GM21515 (cell line): Measurements from ENCODE around the gene SLC35F4.
"Not testable (repeated sequence)": the region's sequence is repeated elsewhere in the genome, so short reads cannot be mapped to it uniquely, and the experiment has no call there.

Source experiments
- ATAC-seq: cut with Tn5 transposase; IDR thresholded peaks from one replicate; pipeline ENCODE4 v1.9.1; 2021; ENCODE audit not compliant: unreplicated experiment

Gene SLC35F4

DNA sequence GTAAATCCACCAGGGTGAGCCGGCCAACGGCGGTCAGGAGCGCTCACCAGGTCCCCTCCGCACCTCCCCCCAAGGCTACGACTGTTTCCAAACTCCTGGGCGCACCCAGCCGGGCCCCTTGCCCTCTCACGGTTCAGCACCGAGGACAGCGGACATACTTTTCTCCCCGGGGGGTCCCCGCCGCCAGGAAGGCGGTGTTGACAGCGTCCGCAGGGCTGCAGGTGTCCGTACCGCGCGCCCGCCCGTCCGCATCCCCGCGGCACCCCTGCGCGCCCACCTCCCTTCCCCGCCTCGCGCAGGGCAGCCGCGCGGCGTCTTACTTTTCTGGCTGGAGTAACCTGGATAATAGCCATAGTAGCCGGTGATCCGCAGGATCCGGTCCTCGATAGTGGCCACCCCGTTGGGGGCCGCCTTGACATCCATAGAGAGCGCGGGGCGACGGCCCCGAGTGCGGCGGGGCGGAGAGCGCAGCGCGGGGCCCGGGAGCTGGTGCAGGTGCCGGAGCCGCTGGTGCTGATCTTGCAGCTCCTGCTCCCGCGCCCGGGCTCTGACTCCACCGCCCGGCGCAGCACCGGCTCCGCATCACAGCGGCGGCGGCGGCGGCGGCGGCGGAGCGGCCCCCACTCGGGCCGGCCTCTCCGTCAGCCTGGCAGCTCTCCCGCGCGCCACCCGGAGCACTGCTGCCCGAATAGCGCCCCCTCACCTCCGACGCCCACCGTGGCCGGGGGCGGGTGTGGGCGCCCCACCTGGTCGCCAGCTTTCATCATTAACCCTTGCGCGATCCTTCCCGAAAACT is at the start of gene SLC35F4:
SLC35F4 (minus strand) TSS at position 690 of the 796 bp plus-strand sequence.
- no peak for ATAC-seq

DNA sequence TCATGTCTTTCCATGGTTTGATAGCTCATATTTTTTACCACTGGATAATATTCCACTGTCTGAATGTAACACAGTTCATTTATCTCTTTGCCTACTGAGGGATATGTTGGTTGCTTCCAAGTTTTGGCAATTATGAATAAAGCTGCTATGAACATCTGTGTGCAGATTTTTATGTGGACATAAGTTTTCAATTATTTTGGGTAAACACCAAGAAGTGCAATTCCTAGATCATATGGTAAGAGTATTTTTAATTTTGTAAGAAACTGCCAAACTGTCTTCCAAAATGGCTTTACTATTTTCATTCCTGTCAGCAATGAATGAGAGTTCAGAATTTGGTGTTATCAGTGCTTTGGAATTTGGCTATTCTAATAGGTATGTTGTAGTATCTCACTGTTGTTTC is 43.7 kb upstream of the SLC35F4 start:
- no peak for ATAC-seq

DNA sequence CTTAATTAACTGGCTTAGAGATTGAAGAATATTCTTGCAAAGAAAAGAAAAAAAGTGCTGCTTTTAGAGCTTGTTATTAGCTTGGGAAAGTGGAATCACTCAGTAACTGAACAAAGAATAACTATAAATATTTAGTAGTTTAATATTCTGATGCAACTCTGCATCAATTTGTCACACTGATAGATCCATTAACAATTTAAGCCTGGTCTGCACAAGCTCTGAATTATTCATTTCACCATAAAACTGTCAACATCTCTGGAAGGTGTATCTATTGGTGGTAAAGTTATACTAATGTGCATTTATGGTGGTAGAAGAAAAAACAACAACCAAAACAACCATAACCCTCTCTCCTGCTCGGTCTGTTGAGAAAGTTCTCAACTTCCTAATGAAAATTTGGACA is 38.1 kb upstream of the SLC35F4 start:
- ATAC-seq: no peak

DNA sequence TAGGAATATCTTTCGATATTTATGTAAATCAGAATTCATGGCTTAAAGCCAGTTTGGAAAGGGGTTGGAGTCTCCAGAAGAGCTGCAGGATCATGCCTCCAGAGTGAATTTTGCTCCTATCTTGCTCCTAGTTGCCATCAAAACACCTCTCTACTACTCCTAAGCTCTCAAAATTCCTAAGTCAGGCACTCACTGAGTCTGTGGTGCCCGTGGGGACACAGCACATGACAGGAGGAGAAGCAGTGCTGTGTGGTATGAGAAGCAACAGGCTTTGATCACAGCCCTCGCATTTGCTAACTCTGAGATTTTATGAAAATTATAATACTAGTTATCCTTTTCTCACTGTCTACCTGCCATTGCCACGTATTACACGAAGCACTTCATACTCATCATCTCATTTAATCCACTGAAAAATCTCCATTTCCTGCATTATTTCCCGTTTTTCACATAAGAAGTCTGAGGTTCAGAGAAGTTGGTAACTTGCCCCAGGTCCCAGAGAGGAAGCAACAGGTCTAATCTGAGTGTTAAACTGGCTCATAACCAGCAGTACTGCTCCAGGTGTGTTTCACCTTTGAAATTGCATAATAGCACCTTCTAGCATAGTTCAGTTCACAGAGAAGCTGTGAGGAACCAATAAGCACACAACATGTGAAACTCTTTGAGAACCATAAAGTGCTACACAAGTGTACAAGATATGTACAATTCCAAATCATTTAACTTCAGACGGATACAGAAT is 33.1 kb upstream of the SLC35F4 start:
- ATAC-seq: no peak

DNA sequence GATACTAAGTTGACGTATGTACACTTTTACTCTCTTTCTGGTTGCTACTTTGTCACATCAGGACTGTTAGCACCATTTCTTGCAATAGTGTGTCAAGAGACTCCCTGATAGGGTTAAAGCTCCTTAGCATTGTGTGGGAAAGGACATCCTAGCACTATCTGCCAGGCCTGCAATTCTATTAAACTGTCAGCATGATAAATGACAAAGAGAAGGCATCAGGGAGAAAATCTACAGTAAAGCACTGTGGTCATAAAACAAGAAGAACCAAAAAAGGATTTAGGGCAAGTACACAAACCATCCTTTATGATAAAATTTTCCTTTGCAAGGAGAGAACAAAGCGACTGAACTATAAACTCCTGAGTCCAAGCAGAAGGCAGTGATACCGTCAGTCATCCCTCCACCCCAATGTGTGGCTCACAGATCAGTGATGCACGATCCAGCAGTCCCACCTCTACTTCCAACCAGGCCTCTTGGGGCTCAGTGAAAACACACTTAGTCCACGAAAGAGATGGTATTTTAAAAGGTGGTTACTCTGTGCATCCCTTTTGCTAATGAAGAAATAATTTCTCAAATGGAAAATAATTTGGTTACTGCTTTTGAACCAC is 31.4 kb upstream of the SLC35F4 start:
- no peak for ATAC-seq

DNA sequence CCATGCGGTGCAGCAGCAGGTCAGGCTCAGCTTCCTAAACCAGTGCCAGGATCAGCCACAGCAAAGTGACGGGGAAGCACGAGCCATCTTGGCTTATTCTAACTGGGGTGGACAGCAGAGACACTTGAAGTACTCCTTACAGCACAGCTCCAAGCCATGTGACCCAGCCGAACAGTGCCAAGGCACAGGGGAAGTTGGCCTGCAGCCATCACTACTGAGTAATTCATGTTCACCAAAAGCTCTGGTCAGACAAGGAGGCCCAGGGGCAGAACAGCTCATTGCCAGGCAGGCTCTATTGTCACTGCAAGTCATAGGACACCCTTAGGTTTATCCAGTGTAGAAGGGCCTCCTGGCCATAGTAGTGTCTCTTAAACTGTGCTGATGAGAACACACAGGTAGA is 23.4 kb upstream of the SLC35F4 start:
- ATAC-seq: no peak

DNA sequence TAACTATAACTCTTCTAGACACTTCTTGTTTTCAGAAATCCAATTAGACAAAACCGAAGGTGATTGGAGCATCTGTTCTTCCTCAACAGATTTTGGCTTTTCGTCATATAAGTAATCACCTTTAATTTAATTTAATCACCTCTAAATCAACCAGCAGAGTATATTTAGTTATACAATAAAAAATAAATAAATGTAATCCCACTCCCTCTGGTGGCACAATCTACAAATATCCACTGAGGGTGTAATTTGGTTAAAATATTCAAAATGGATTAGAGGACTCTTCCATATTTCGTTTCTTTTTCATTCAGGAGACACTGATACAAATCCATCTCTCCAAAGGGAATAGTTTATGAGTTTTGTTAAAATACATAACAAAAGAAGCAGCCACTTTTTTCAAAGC is 18.3 kb upstream of the SLC35F4 start:
- no peak for ATAC-seq

DNA sequence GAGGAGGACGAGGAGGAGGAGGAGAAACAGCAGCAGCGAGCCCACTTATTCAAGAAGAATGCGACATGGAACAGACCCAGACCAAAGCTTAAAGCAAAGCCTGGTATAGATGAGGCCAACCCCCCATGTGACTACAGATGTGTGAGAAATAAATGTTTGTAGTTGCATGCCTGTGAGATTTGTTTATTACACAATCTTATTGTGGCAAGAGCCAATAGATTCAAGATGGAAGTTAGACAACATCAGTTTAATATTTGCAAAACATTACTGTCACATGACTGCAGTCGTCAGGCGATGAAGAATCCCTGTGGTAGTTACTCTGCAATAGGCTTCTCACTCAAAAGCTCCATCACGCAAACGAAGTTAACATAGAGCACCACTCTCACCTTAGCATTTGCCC is 17.2 kb upstream of the SLC35F4 start:
- no peak for ATAC-seq

DNA sequence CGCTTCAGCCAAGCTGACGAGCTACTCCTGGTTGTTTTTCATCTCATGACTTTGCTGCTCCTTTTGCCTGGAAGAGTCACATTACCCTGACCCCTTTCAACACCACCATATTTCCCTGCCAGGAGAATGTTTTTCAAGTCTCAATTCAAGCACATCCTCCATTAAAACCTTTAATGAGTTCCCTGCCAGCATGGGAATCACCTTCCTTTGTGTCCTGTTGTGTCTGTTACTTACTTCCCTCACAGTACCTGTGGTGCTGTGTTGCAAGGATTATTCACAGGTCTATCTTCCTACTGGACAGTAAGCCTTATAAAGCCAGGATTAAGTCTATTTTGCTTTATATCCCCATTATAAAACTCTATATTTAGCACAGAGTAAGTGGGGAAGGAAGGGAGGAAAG is 13.6 kb upstream of the SLC35F4 start:
- ATAC-seq: no peak

DNA sequence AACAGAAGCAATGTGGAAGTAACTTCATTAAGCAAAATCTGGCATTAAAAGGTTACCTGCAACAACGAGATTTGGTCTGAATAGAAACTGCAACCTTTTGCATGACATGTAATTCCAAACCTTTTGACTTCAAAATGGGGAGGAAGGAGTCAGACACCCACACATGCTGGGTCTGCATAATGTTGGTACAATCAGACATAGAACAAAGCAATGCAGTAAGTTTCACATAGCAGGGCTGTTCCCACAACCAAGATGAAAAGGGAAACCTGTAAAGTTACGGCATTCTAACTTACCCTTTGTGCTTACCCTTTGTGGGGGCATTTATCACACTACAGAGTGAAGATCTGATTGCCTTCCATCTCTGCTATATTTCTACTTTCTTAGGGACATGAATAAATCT is 10.1 kb upstream of the SLC35F4 start:
- ATAC-seq: no peak

DNA sequence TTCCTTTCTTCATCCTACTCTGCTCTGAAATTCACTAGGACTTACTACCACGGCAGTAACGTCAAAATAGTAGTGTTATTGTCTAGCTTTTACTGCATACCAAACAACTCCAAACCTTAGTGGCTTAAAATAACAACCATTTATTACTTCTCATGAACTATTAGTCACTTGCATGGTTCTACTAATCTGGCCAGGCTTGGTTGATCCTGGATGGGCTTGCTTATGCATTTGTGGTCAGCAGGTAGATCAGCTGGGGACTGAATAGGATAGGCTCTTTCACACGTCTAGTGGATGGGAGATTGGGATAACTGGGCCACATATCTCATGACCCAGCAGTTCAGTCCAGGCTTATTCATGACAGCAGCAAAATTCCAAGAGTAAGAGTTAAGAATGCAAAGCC is 9.4 kb upstream of the SLC35F4 start:
- ATAC-seq: no peak

DNA sequence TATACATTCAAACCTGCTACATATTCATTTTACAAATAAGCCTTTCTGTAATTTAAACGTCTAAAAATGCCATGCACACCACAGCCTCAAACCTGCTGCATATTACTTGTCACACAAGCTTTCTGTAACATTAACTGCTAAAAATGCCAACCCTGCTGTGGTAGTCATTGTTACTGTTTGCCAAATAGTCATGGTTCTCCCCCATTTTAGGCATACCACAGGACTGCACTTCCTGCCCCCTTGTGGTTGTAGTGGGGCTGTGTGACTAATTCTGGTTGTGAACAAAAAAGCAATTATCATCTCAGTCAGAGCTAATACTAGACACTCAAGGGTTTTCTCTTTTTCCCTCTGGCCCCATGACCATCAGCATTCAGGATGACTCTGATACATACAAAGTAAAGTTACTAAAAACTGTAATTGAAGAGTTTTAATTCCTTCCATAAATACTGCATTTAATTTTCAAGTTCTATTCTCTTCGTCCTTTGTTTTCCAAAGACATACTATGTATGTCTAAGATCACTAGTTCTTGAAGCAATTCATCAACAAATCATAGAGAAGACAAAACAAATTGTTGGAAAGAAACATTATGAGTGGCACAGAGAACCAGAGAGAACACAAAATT is 5.7 kb upstream of the SLC35F4 start:
- ATAC-seq: no peak

DNA sequence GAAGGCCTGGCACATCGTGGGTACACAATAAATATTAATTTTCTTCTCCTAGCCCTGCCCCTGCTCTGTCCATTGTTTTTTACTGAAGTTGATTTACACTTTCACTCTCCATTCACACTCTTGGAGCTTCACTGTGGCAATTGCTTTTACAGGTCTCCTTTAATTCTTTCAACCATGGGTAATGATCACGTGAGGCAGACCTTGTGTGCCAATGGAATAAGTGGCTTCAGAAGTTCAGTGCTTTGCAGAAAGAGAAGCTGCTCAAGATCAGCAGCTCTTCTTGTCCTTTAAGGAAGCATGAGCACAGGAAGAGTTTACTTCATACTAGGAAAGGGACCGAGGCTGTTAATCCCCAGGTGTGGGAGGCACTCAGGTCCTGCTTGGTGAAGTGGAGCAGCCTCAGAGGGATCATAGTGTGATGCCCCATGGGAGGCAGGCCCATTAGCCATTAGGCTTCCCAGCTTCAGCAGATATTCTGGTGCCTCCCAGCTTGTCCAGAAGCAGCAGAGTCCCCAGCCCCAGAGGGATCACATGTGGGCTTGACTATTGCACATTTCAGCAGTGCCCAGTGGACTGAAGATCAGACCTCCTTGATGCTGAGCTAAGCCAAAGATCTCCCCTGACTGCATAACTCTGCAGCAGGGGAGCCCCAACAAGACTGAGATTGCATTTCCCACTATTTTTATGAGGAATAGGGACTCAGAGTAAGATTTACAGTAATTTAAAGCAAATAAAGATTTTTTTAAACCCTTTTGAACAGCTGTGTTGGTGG is 5.0 kb upstream of the SLC35F4 start:
- ATAC-seq: no peak

DNA sequence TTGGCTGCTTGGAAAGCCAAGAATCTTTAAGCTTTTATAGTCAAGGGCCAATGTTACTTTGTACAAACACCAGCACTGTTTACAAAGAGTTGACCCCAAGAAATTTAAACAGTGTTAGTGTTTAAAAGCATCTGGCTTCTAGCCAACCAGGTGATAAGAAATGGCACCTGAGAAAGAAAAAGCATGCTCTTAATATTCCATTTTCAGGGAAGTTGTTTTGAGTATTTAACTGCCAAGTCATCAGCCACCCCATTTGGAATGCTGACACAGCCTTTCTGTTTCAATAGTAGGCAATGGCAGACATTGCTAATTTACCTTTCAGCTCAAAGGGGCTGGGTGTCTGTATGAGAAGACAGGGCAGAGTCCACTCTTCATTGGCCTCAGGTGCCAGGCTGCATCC is 3.7 kb upstream of the SLC35F4 start:
- no peak for ATAC-seq

DNA sequence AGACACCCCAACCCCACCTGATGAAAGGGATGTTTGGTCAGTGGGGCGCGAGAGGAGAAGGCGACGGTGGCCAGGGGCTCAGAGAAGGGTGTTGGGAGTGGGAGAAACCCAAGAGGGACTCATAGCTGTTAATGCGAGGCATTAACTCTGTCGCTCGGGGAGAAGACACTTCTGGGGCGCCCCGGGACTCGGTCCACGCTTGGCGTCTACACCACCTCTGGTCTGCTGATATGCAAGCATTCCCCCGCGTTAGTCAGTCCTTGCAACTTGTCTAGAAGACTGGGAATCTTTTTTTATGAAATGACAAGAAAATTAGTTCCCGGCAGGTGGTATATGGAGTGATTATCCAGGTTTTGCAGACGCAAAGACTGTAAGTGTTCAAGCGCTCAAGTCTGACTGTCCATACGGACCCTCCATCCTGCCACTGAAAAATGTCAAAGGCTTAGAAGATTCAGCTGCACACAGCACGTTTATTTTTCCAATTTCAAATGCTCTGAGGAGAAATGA is 360 bp upstream of the SLC35F4 start:
- no peak for ATAC-seq

DNA sequence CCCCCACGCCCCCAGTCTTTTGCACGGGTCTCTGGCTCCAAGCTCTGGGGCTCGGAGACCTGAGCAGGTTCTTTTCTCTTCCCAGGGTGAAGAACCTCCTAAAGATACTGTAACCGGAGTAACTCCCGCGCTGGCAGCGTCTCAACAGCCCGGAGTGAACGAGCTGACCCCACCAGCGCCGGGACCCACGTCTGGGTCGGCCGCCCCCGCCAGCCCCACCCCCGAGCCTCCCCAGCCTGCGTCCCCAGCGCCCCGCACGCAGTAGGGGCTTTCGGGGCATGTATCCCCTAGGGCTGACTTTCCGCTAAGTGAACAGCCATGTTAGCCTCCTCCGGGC is 858 bp downstream of the SLC35F4 start:
- no peak for ATAC-seq

DNA sequence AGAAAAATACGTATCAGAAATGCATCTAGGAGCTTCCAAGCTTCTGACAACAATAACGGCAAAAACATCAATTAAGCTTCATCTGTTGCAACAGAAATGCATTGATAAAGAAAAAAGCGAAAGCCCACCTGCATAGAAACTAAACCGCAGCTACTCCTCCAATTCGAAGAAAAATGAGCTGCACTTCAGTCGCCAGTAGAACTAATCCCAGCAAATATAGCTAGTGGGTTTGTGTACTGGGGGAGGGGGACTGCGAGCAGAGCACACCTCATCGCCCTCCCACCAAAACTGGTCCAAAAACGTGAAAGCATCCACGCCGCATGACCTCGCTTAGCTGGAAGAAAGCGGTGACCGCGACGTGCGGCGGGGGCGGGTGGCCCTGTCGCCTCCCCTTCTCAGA is 1.2 kb downstream of the SLC35F4 start:
- ATAC-seq: no peak

DNA sequence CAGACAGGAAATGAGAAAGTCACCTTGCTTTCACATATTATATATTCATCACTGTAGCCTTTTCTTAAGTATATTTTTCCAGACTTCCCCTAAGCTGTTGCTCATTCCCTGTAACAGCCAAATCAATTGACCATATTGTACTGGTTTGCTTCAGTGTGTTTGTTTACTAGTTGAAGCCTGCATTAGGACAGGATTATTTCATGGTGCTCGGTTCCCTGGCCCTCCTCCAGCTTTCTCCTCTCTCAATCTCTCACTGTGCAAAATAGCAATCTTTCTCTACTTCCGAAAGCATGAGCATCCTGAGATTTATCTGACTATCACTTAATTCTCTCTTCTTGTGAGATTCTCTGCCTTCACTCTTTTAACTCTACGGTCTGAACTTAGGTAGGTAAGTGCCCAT is 2.4 kb downstream of the SLC35F4 start:
- no peak for ATAC-seq

DNA sequence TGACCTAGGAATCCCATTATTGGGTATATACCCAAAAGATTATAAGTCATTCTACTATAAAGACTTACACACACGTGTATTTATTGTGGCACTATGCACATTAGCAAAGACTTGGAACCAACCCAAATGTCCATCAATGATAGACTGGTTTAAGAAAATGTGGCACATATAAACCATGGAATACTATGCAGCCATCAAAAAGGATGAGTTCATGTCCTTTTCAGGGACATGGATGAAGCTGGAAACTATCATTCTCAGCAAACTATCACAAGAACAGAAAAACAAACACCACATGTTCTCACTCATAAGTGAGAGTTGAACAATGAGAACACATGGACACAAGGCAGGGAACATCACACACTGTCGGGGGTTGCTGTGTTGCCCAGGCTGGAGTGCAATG is 10.2 kb downstream of the SLC35F4 start:
- not testable (repeated sequence) for ATAC-seq

DNA sequence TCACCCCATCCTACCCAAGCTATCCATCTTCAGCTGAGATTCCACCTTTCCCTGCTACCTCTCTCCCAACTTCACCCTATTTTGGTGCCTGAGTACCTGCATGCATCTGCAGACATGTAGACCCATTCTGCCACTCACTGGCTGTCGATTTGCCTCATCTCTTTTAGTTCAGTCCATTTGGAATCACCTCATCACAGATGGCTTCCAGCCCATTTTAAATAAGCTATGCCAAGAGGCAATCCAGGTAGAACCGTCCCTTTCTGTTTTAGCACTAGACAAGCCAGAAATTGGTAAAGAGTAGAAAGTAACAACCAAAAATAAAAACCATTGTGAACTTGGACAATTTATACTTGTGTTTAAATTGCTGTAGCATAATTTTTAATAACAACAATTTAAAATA is 11.3 kb downstream of the SLC35F4 start:
- ATAC-seq: no peak

DNA sequence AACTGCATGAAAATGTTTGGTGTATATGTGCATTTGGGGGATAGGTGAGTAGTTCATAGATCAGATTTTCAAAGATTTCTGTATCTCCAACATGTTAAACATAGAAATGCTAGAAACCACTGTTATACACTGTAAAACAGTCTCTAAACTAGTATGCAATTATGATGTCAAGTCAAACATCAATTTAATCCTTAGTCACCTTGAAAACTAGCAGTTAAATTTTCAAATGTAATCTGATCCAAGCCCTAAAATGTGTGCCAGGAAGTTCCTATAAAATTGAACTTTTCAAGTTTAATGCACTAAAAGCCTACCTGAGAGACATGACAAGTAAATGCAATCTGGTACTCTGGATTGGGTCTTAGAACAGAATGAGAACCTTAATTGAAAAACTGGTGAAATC is 14.5 kb downstream of the SLC35F4 start:
- no peak for ATAC-seq
